HL-60/S4 treated with phorbol 12-myristate 13-acetate at 8.2 ng/mL for 4 days and 3 days (cell line): ENCODE results near the gene CELA2B.
"Not testable (repeated sequence)": the region's sequence is repeated elsewhere in the genome, so short reads cannot be mapped to it uniquely, and the experiment has no call there.

ENCODE experiments used
- in situ Hi-C: fragments of 300-500 bp; cut with MboI; formaldehyde crosslinking; loops from 2 replicates; pipeline ENCODE4 v1.15.0; 2022; ENCODE audit warnings: low sequenced_read_pairs

The CELA2B gene

DNA sequence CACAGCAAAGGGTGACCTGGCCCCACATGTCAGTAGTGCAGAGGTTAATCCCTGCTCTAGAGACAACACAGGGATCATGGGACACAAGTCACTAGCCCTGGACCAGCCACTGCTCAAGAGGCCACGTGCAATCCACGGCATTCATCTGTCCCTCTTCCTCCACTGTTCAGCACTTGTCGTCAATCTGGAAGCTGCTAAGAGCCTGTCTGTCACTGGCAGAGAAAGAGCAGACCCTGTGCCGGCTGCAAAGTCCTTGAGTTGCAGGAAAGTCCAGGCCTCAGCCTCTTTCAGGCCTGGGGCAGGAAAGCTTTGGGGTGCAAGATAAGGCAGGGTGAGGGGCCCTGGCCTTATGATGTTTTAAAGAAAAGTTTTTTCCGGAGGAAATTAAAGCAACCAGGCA, 16.7 kb downstream of the CELA2B start:
- in situ Hi-C loops: no loop called here

DNA sequence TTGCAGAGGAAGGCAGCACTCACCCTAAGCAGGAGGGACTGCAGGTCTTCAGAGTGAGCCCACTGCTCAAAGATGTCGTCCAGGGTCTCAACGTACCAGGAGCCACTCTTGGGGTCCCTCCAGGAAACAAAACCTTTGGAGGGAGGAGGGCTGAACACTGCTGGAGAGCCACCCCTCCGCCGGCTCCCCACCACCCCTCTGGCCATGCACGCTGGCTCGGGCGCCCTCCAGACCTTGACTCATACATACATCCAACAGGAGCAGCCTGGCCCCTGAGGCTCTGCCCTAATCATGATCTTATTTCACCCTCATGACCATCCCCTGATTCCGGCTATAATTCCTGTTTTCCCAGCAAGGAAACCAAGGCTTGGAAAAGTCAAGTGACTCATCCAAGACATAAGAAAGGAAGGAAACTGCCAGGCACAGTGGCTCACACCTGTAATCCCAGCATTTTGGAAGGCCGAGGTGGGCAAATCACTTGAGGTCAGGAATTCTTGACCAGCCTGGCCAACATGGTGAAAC, 18.0 kb downstream of the CELA2B start:
- in situ Hi-C loops: no loop called here

DNA sequence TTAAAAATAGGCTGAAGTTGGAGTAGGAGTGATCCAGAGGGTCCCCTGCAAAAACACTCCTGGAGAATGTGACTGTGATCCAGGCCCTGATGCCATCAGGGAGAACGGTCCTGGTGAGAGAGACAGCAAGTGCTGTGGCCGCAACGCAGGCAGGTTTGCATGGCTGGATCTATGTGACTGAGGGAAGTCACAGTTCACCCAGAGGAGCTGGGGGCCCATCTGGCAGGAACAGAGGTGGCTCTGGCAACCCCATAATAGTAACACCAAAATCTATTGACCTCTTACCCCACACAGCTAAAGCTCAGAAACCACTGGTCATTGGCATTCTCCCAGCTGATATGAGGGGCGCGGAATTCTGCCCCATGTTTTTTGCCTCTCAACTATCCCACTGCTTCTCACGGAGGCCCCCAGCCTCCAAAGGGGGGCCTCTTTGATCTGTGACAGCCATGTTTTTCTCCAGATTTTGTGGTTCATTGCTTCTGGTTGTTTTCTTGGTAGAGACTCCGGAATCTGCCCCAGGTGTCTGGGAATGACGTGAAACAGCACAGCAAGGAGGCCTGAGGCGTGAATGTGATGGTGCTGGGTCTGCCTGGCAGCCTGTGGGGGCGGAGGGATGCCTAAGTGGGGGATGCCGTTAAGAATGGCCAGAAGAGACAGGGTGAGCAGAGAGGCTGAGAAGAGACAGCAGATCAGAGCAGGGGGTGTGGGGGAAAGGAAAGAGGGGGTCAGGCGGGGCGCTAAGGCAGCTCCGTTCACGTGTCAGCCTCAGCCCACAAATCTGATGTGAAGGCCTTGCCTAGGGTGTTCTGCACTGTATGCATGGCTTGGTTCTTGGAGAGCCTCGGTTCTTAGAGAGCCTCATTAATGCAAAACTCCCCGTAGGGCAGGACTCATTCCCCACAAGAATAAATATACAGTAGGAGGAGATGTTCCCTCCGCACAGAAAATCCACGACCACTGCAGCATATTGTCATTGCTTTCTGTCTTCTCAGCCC, 24.6 kb downstream of the CELA2B start:
- in situ Hi-C loops: no loop called here

DNA sequence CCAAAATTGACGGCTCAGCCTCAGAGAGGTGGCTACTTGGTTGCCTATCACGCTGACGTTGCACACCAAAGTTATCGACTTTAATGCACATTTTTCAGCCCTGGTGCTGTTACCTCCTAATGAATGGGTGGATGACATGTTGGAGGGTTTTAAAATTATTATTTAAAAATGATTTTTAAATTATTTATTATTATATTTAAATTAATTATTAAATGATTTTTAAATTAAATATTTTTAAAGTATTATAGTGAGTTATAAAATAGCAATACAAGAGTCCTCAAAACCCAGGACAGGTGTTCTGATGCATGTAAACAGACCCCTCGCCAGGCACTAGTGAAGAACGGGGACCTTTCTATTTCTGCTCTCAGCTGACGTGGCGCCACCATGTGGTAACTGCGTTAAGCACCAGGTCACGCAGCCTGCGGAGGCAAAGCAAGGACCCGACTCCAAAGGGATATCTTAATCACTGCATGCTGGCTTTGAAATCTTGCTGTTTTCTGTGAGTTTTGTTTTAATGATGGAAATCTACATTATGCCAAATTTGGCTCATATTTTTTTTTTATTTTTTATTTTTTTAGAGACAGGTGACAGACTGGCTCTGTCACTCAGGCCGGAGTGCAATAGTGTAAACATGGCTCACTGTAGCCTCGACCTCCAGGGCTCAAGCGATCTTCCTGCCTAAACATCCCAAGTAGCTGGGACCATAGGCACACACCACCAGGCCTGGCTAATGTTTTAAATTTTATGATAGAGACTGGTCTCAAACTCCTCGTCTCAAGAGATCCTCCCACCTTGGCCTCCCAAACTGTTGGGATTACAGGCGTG, 25.5 kb downstream of the CELA2B start:
- in situ Hi-C loops: no loop called here

DNA sequence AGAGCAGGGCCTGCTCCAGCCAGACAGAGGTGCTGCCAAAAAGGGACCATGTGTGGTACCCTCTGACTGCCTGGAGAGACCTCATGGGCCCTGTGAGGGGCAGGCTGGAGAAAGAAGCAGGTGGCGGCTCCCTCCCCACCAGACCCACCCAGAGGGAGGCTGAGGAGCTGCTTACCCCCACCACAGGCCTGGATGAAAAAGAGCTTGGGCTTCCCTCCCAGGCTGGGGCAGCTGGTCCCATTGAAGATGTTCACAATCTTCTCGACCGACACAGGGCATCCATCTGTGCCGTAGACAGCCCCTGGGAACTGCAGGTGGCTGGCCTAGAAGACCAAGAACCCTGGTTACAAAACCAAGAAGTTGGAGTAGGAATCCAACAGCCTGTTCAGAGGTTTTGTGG, 28.5 kb downstream of the CELA2B start:
- in situ Hi-C loops: no loop called here

DNA sequence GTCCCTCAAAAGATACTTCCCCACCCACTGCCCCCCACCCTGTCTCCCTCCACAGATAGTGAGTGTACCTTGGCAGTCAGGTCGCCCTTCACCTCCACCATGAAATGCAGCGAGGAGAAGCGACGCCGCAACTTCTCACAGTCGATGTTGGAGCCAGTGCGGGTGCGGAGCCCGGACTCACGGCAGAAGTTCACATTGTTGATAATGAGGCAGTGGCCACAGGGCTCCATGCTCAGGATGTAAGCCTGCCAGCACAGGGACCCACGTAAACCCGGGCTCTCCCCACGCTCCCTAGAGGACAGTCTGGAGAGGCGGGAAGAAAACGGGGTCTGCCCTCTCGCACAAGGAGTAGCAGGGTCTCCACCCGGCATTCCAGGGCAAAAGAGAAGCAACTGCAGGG, 30.9 kb downstream of the CELA2B start:
- in situ Hi-C loops: no loop called here

DNA sequence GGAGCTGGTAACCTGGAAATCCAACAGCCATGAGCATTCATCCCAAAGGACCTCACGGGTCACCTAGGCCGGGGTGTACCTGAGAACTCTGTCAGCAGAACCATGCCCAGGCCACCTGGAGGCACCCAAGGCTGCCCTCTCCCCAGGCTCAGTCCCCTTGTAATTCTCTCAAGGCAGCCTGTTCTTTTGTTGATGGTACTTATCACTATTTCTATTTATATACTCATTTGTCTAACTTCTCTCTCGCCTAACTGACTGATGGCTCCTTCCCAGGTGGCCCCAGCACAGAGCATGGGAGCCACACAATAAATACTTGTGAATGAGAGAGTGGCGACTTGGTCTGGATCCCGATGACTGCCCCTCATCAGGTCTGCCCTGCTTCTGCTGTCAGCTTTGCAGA, 31.4 kb downstream of the CELA2B start:
- in situ Hi-C loops: no loop called here

DNA sequence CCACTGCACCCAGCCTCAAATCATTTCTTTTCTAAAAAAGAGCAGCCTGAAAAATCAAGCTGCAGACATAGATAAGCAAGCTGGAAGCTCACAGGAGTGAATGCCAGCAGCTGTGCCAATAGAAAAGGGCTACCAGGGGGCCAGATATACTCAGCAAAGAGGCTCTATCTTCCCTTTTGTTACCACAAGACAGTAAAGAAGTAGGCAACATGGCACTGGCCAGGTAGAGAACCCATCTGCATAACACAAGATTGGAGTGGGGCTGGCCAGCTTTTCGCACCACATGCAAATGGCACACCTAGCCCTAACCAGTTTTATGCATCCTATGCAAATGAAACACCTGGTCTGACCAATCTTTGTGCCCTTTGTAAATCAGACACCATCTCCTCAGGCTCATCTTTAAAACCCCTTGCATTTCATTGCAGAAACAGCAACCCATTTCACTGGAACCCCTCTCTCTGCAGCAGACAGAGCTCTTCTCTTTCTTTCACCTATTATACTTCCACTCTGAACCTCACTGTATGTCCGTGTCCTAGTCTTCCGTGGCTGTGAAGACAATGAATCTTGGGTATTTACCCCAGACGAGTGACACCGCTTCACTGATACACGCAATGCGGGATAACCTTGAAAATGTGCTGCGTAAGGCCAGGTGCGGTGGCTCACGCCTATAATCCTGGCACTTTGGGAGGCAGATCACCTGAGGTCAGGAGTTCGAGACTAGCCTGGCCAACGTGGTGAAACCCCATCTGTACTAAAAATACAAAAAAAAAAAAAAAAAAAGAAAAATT, 33.0 kb downstream of the CELA2B start:
- in situ Hi-C loops: no loop called here

DNA sequence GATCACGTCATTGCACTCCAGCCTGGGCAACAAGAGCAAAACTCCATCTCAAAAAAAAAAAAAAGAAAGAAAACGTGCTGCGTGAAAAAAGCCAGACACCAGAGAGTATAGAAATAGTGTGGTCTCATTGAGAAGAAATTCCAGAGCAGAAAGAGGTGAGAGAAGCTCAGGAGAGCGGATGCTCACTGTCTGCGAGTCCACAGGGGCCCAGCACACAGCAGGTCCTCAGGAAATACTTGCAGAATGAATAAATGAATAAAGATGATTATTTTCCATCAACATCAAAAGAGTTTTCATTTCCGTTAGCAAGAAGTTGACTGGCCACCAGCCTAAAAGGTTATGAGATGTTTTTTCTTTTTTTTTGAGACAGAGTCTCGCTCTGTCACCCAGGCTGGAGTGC, 33.7 kb downstream of the CELA2B start:
- in situ Hi-C loops: no loop called here

DNA sequence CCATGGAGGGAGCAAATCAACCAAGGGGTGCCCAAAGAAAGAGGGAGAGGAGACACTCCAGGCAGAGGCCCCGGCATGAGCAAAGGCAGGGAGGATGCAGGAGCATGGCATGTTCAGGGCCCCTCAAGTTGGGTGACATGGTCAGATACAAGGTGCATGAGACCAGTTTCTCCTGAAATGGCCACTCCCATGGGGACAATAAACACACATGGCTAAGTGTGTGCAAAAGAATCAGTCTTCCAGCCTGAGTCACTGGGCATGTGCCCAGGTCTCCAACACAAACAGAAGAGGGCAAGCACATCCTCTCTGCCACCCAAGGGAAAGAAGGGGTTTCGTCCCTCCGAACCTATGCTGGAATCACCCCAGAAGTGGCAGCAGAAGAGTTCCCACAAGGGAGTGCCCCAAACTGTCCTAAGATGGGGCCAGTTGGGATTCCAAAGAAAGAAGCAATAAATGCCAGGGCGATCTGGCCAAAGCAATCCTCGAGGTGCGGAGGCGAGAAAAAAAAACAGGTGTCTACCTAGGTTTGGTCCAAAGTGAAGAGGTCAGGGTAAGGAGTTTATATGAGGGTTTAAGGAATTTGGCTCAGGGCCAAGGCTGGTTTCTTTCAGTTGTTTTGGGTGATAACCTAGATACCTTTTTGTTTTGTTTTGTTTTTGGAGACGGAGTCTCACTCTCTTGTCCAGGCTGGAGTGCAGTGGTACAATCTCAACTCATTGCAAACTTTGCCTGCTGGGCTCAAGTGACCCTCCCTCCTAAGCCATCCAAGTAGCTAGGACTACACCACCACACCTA, 34.9 kb downstream of the CELA2B start:
- in situ Hi-C loops: no loop called here

DNA sequence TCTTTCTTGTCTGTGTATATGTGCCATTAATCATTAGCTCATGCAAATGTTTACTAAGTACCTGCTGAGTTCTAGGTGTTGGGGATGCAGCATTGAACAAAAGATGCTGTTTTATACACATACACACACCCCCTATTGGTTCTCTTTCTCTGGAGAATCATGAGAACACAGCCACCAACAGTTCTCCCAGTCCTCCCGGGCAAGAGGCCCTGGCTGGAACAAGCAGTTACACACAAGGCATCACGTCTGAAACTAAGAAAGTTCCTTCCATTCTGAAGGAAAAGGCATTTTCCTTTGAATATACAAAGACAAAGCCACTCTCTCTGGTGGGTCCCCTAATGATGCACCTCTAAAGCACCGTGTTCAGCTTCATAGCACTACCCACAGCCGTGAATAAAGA, 37.3 kb downstream of the CELA2B start:
- in situ Hi-C loops: no loop called here

DNA sequence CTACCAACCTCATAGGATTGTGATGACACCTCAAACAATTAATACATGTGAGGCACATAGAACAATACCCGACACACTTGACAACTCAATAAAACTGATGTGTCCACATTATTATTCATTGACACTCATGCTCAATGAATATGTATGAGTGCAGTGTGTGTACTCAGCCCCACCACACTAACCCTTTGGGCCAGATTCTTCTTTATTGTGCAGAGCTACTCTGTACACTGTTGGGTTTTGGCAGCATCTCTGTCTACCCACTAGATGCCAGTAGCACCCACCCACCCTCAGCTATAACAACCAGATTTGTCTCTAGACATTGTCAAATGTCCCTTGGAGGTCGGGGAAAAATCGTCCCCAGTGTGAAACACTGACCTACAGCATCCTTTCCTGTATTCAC, 38.0 kb downstream of the CELA2B start:
- in situ Hi-C loops: no loop called here

DNA sequence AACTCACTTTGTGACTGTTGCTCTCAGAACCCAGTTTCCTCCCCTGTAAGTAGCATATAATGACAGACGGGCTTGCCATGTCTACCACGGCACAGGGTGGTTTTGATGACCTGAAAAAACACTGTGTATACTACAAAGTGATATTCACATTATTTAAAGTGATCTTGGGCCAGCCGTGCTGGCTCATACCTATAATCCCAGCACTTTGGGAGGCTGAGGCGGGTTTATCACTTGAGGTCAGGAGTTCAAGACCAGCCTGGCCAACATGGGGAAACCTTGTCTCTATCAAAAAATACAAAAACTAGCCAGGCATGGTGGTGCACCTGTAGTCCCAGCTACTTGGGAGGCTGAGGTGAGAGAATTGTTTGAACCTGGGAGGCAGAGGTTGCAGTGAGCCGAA, 38.7 kb downstream of the CELA2B start:
- in situ Hi-C loops: not testable (repeated sequence)

DNA sequence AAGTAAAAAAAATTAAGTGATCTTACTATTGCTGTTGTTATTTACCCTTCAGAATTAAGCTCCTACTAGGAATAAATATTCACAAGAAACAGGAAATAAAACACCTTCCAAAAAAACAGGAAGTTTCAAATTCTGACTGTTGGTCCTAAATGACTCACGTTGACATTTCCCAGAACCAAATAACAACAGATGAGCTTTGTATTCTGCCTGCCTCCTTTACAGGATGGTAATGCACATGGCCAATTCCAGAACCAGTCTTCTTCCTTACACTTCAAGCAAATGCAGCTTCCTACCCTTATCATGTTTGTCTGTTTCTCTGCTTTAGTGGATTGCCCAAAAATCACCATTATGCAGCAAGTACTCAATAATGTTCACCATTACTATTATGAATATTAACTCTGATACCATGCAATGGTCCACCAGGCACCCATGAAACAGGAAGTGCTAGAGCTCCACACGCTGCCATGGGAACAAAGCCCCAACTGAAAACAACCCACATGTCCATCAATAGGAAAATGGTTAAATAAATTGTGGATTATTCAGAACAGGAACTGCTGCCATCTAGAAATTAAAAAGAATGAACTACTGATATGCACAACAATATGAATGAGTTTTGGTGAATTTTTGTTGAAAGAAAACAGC, 39.2 kb downstream of the CELA2B start:
- in situ Hi-C loops: no loop called here

DNA sequence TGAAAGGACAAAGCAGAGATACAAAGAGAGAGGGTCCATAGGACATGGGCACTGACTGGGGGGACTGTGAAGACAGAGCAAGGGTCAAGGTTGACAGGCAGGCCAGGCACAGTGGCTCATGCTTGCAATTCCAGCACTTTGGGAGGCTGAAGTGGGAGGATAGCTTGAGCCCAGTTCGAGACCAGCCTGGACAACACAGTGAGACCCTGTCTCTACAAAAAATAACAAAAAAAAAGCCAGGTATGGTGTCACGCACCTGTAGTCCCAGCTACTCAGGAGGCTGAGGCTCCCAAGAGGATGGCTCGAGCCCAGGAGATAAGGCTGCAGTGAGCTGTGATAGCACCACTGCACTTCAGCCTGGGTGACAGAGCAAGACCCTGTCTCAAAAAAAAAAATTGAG, 43.7 kb downstream of the CELA2B start:
- in situ Hi-C loops: no loop called here

DNA sequence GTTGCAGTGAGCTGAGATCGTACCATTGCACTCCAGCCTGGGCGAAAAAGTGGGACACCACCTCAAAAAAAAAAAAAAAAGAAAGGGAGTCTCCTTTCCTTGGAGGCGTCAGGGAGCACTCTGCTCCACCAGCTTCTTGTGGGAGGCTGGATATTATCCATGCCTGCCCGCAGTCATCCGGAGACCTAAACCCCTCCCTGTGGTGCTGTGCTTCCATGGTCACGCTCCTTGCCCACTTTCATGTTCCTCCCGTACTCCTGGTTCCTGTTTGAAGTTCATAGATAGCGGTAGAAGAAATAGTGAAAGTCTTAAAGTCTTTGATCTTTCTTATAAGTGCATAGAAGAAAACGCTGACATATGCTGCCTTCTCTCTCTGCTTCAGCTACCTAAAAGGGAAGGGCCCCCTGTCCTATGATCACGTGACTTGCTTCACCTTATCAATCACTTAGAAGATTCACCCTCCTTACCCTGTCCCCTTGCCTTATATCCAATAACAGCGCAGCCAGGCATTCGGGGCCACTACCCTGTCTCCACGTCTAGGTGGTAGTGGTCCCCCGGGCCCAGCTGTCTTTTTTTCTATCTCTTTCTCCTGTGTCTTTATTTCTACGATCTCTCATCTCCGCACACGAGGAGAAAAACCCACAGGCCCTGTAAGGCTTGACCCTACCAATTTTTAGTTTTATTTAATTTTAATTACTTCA, 45.5 kb downstream of the CELA2B start:
- in situ Hi-C loops: not testable (repeated sequence)

DNA sequence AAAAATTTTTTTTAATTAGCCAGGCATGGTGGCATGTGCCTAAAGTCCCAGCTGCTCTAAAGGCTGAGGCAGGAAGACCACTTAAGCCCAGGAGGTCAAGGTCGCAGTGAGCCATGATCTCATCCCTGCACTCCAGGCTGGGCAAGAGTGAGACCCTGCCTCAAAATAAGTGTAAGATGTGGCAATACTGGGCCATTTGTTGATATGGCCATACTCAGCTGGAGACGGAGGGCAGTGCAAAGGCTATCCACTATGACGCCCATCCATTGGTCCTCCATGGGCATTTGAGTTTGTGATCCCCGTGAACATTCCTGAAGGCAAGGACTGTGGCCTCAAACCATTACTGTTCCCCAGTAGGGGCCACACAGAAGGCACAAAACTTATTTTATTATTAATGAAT, 46.6 kb downstream of the CELA2B start:
- in situ Hi-C loops: no loop called here

DNA sequence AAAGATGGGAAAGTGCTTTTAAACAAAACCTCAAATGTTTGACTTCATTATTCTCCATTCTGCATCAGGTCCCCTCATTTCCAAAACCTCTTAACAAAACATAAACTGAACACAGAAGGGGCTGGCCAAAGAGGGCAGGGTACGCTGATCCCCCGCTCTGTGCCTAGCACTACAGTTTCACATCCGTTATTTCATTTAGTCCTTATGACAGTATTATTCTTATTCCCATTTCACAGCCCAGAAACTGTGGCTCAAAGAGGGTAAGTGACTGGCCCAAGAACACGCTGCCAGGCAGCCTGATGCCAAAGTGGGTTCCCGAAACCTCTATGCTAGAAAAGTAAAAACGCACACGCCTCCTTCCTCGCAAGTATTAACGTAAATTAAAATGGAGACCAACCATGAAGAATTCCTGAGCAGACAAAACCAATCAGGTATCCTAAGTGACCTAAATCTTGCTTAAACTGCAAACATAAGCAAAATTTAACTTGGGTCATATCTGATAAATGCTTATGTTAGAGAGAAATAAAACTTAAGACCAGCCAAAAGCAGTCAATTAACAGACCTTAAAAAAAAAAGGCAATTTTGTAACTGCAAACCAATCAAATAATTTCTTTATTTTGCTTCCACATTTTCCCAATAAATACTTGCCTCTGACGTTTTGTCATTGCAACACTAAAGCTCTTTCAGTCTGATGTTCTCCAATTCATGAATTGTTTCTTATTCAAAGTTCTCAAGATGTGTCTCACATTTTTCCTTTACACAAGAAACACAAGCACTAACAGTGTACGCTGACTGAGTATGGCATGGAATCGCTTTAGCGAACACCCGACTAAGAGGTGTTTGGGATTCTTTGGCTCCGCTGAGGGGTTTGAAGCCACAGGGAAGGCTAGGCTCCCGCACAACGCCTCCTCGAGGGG, 47.5 kb downstream of the CELA2B start:
- in situ Hi-C loops: no loop called here
